Mononuclear cell (primary cell): ENCODE data around the gene GOLGA7B. TPM values are rescaled to one million over a fixed set of nuclear protein-coding genes. Genes with fewer than 3 reads are reported as not detected.
A peak's percentile ranks its signal among the peaks of the same experiment; 100 is the strongest.

Source experiments
- H3K27me3 ChIP-seq: 2 replicates; pipeline ENCODE4 v1.6.0; 2011; ENCODE audit warnings: low read length, control low read depth; ENCODE audit not compliant: insufficient read depth
- H3K4me1 ChIP-seq: 2 replicates; pipeline ENCODE4 v1.5.1; 2011; ENCODE audit warnings: mild to moderate bottlenecking, low read length, control low read depth; ENCODE audit not compliant: insufficient read depth
- H3K4me3 ChIP-seq: 2 replicates; pipeline ENCODE4 v1.5.1; 2011; ENCODE audit warnings: mild to moderate bottlenecking, low read length, moderate library complexity
- H3K9me3 ChIP-seq: 2 replicates; pipeline ENCODE4 v1.5.1; 2011; ENCODE audit warnings: low read depth, mild to moderate bottlenecking, control low read depth, low read length
- total RNA-seq: library from RNA; depleted of rRNA; stranded (reverse); fragments of >200 nt; gene quantifications from one replicate; pipeline ENCODE4 v1.2.3, GENCODE V29; 2012

Gene GOLGA7B
- total RNA-seq: 1.7 TPM

DNA sequence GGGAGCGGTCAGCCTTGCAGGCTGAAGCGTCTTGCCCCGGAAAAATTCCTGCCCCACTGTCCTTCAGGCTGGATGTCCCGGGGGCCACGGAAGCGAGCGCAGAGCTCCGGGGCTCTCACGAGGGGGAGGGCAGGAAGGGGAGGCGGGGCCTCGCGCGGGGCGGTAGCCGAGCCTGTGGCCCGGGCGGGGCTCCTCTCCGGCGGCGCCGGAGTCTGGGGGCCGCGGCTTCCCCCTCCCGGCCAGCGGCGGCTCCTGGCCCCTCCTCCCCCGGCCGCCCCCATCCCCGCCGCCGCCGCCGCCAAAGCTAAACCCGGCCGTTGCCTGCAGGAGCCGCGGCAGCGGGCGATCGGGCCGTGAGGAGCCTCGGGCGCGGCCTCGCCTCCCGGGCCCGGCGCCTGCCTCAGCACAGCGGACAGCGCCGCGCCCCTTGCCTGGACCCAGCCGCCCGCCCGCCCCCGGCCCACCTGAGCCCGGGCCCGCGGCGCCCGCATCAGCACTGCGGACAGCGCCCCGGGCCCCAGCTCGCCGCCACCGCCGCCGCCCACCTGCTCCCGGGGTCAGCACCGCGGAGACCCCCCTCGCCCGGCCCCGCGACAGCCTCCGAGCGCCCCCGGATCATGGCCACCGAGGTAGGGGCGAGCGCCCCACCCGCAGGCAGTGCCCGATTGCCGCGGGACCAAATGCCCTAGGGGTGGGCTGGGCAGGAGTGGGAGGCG is at the start of gene GOLGA7B:
TSS of gene GOLGA7B (plus strand) at position 157 of the 716 bp plus-strand sequence. CDS start at position 618, 461 bp downstream.
- H3K4me3 ChIP-seq: peak within 1 kb of the TSS; percentile 44
- H3K9me3 ChIP-seq: no peaks in the 10 kb centered on the region
- H3K27me3 ChIP-seq: peaks cover 26% of the 10 kb centered on the region
- H3K4me1 ChIP-seq: peaks cover 22% of the 10 kb centered on the region

- no peak overlapping the region for H3K4me3 ChIP-seq
- H3K9me3 ChIP-seq: peaks cover 5% of the 10 kb centered on the region
- peaks cover 6% of the 10 kb centered on the region for H3K4me1 ChIP-seq
- H3K27me3 ChIP-seq: peaks cover 3% of the 10 kb centered on the region
Measured at GRCh38 chr10:97800474-97800873, 49.2 kb upstream of the GOLGA7B start.

DNA sequence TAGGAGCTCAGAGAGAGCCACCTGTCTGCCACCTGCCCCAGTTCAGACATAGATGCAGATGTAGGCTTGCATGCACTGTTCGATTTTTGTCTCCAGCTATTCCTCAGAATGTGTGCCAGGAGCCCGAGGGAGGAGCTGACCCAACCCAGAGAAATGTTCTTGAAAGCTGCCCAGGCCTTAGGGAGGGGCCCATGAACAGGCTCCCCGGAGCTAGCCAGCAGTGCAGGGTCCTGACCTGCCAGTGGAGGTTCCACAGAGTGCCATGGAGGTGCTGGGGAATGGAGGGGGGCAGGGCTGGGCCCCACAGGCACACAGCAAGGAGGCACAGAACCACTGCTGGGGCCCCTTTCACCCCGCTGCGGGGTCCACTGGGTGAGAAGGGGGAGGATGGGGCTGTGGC is 48.2 kb upstream of the GOLGA7B start:
- H3K4me1 ChIP-seq: no peaks in the 10 kb centered on the region
- H3K9me3 ChIP-seq: peaks cover 5% of the 10 kb centered on the region
- H3K4me3 ChIP-seq: no peak overlapping the region
- H3K27me3 ChIP-seq: peaks cover 3% of the 10 kb centered on the region

DNA sequence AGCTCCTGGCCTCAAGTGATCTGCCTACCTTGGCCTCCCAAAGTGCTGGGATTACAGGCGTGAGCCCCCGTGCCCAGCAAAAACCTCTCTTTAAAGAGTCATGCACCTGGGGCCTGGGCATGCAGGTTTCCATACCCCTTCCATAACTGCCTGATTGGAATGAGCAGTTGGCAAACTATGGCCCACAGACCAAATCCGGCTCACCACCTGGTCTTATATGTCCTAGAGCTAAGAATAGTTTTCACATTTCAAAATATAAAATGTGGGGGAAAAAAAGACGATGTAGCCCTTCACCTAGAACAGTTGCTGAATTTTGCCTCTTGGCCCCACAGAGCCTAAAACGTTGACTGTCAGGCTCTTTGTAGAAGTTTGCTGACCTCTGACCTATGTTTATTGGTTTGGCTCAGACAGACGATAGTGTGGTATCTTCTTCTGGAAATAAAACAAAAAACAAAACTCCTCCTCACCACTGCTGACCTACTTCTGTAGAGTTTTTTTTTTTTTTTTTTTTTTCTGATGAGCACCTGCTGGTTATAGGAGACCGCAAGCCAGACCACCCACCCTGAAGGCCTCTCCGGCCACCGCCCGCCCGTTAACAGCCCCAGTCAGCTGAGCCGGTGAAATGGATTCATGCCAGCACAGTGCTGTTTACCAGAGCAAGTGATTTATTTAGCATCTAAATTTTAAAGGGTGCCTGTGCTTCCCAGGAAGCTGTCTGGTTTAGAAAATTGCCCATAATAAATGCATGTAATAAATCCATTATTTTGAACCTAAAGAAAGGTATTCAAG is 44.4 kb upstream of the GOLGA7B start:
- H3K4me3 ChIP-seq: no peak overlapping the region
- H3K4me1 ChIP-seq: no peaks in the 10 kb centered on the region
- no peaks in the 10 kb centered on the region for H3K27me3 ChIP-seq
- H3K9me3 ChIP-seq: no peaks in the 10 kb centered on the region

- no peaks in the 10 kb centered on the region for H3K9me3 ChIP-seq
- no peaks in the 10 kb centered on the region for H3K4me1 ChIP-seq
- H3K4me3 ChIP-seq: no peak overlapping the region
- H3K27me3 ChIP-seq: no peaks in the 10 kb centered on the region
Measured at GRCh38 chr10:97805949-97806348, 43.7 kb upstream of the GOLGA7B start.

DNA sequence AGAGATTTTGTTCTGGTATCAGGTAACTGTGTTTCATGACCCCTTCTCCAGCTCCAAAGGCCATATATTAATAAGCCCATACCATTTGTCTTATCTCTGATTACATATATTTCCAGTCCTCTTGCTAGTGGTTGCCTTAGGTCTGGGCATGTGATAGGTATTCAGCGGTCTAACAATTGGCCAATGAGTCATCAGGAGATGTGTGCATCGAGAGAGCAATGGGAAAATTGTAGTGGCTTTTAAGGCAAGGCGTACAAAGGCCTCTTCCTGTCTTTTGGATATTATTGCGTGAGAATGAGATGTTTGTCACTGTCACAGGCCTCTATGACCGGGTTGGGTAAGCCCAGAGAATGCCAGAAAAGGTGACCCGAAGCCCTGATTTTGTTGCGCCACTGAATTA is 39.2 kb upstream of the GOLGA7B start:
- no peaks in the 10 kb centered on the region for H3K27me3 ChIP-seq
- H3K9me3 ChIP-seq: no peaks in the 10 kb centered on the region
- H3K4me1 ChIP-seq: no peaks in the 10 kb centered on the region
- no peak overlapping the region for H3K4me3 ChIP-seq

DNA sequence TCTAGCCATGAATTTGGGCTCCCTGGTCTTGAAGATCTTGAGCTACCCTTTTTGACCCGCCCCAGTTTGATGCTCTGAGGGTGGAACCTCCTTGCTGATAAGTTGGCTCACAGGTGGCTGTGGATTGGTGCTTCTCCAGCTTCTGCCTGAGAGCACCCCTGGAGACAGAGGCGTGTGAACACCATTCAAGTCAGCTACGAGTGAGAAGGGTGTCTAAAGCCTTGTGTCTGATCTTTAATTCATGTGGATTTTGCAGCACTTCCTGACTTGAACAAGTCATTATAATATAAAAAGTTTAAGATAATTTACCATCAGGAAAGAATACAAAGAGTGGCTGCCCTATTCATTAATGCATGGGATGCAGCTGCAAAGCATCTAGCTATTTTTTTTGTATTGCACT is 37.7 kb upstream of the GOLGA7B start:
- H3K9me3 ChIP-seq: no peaks in the 10 kb centered on the region
- H3K27me3 ChIP-seq: no peaks in the 10 kb centered on the region
- H3K4me1 ChIP-seq: no peaks in the 10 kb centered on the region
- no peak overlapping the region for H3K4me3 ChIP-seq

DNA sequence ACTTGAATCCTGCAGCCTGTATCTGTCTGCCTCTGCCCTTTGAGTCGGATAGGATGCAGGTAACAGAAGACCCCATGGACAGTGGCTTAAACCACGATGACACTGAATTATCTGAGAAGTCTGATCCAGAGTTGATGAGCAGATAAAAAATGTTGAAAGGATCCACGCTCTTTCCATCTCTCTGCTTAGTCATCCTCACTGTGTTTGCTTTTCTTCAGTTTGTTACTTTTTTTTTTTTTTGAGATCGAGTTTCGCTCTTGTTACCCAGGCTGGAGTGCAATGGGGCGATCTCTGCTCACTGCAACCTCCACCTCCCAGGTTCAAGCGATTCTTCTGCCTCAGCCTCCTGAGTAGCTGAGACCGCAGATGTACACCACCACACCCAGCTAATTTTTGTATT is 36.9 kb upstream of the GOLGA7B start:
- no peaks in the 10 kb centered on the region for H3K9me3 ChIP-seq
- H3K27me3 ChIP-seq: no peaks in the 10 kb centered on the region
- H3K4me1 ChIP-seq: no peaks in the 10 kb centered on the region
- no peak overlapping the region for H3K4me3 ChIP-seq

GRCh38 chr10:97813311-97813710 is 36.3 kb upstream of the GOLGA7B start:
- no peaks in the 10 kb centered on the region for H3K9me3 ChIP-seq
- no peaks in the 10 kb centered on the region for H3K4me1 ChIP-seq
- no peaks in the 10 kb centered on the region for H3K27me3 ChIP-seq
- no peak overlapping the region for H3K4me3 ChIP-seq

DNA sequence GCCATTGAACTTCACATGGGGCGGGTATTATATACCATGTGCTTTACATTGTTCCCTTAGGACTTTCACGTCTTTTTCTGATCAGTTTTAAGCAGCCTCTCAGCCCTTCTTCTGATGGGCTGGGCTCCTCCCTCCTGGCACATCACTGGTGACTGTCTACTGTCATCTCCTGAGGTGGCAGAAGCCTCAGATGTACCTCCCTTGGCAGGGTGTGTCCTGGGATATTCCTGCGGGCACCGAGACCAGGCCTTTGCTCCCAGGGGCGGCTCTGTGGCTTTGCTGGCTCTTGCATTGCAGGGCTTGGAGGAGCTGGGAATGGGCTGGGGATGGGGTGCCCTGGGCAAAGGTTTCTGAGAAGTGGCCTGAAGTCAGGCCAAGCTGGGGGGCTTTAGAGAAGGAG is 34.6 kb upstream of the GOLGA7B start:
- Histone ChIP-seq H3K4me3 (no peak overlapping the region), H3K4me1 (no peaks in the 10 kb centered on the region), H3K9me3 (no peaks in the 10 kb centered on the region), H3K27me3 (no peaks in the 10 kb centered on the region)

DNA sequence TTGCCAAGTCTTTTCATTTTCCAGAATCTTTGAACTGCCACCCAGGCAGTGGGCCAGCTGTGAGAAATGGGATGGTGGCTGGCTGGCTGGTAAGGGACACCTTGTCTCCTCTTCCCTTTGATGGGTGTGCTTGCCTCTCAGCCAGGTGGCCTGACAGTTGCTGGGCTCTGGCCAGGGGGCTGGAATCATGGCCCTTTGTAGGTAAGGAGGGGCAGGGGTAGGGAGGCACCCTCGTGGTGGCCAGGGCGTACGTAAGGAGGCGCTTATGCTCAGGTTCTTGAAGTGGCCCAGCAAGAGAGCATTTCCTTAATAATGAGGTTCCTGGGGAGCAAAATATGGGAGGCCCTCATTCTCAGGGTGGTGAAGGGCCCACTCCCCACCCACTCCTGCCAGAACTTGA is 33.0 kb upstream of the GOLGA7B start:
- H3K27me3 ChIP-seq: no peaks in the 10 kb centered on the region
- H3K9me3 ChIP-seq: no peaks in the 10 kb centered on the region
- no peak overlapping the region for H3K4me3 ChIP-seq
- no peaks in the 10 kb centered on the region for H3K4me1 ChIP-seq

- Histone ChIP-seq H3K4me3 (no peak overlapping the region), H3K27me3 (no peaks in the 10 kb centered on the region), H3K4me1 (no peaks in the 10 kb centered on the region), H3K9me3 (no peaks in the 10 kb centered on the region)
Measured at GRCh38 chr10:97818572-97818971, 31.1 kb upstream of the GOLGA7B start.

DNA sequence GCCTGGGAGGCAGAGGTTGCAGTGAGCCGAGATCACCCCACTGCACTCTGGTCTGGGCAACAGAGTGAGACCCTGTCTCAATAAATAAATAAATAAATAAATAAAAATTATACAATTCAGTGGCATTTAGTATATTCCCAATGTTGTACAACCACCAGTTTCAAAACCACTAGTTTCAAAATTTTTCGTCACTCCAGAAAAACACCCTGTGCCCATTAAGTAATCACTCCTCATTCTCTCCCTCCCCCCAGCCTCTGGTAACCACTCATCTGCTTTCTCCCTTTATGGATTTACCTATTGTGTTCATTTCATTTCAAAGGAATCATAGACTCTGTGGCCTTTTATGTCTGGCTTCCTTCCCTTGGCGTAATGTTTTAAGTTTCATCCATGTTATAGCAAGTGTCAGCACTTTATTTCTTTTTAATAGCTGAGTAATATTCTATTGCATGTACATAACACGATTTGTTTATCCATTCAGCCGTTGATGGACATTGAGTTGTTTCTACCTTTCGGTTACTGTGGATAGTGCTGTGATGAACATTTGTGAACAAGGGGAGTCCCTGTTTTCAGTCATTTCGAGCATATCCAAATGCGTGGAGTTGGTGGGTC is 29.4 kb upstream of the GOLGA7B start:
- no peak overlapping the region for H3K4me3 ChIP-seq
- no peaks in the 10 kb centered on the region for H3K27me3 ChIP-seq
- H3K9me3 ChIP-seq: no peaks in the 10 kb centered on the region
- H3K4me1 ChIP-seq: no peaks in the 10 kb centered on the region

GRCh38 chr10:97821308-97822038 is 28.2 kb upstream of the GOLGA7B start:
- H3K27me3 ChIP-seq: no peaks in the 10 kb centered on the region
- no peaks in the 10 kb centered on the region for H3K9me3 ChIP-seq
- H3K4me3 ChIP-seq: no peak overlapping the region
- no peaks in the 10 kb centered on the region for H3K4me1 ChIP-seq

DNA sequence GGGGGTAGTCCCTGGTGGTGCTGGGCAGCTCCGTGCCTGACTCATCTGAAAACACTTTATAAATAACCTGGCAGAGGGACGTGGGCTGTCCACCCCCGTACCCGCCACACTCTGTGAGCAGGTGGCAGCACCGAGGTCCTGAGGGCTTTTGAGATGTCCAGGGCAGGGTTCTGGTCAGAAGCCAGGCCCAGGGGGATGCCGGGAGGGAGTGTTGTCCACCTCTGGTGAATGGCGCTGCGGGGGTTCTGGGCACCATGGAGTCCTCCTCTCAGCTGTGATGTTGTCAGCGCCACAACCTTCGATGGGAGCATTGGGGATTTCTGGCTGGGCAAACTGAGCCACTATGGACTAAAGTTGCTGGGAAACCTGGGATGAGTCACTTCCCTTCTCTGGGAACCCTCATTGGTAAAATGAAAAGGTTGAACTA is 27.4 kb upstream of the GOLGA7B start:
- Histone ChIP-seq H3K4me1 (no peaks in the 10 kb centered on the region), H3K4me3 (no peak overlapping the region), H3K27me3 (no peaks in the 10 kb centered on the region), H3K9me3 (no peaks in the 10 kb centered on the region)
